ENCODE results near the gene CELSR1. TPM values are rescaled to one million over a fixed set of nuclear protein-coding genes. Genes with fewer than 3 reads are reported as not detected.

Gene CELSR1
- polyA plus RNA-seq, 1 experiment: 0.14 TPM

- CTCF ChIA-PET: no interaction called here
- peaks cover 35% of the 10 kb centered on the region for H3K27me3 ChIP-seq (ENCODE audit: control insufficient read depth, insufficient read depth, low read length)
- DNase-seq (ENCODE audit: low read depth, low spot score): no peak
- H3K4me3 ChIP-seq (ENCODE audit: low read depth, low read length): no peak overlapping the region
- POLR2A ChIA-PET: no interaction called here
- no peak for TF ChIP-seq CTCF (IDR thresholded peaks at IDR 0.05; ENCODE audit: low read depth, low read length)
- H3K27ac ChIP-seq (ENCODE audit: low read depth, low read length): no peak overlapping the region
- no peaks in the 10 kb centered on the region for H3K9me3 ChIP-seq (ENCODE audit: control insufficient read depth, insufficient read depth, low read length)
These were observed 16.5 kb downstream of the CELSR1 start for GRCh38 chr22:46520880-46521279.

- no peak overlapping the region for H3K27ac ChIP-seq (ENCODE audit: low read depth, low read length)
- no peak for DNase-seq (ENCODE audit: low read depth, low spot score)
- no peaks in the 10 kb centered on the region for H3K9me3 ChIP-seq (ENCODE audit: control insufficient read depth, insufficient read depth, low read length)
- POLR2A ChIA-PET: no interaction called here
- H3K4me3 ChIP-seq (ENCODE audit: low read depth, low read length): no peak overlapping the region
- H3K27me3 ChIP-seq (ENCODE audit: control insufficient read depth, insufficient read depth, low read length): peaks cover 26% of the 10 kb centered on the region
- no peak for TF ChIP-seq CTCF (IDR thresholded peaks at IDR 0.05; ENCODE audit: low read depth, low read length)
- CTCF ChIA-PET: no interaction called here
These were observed 18.0 kb downstream of the CELSR1 start for GRCh38 chr22:46519377-46519776.

- ChIA-PET CTCF (no interaction called here), POLR2A (no interaction called here)
- TF ChIP-seq CTCF (IDR thresholded peaks at IDR 0.05; ENCODE audit: low read depth, low read length): no peak
These were observed 18.7 kb downstream of the CELSR1 start for GRCh38 chr22:46518542-46519325.

GRCh38 chr22:46518038-46518437, 19.4 kb downstream of the CELSR1 start:
- no peak for DNase-seq (ENCODE audit: low read depth, low spot score)
- ChIA-PET CTCF (no interaction called here), POLR2A (no interaction called here)
- Histone ChIP-seq H3K27ac (ENCODE audit: low read depth, low read length) (no peak overlapping the region), H3K4me3 (ENCODE audit: low read depth, low read length) (no peak overlapping the region), H3K27me3 (ENCODE audit: control insufficient read depth, insufficient read depth, low read length) (peaks cover 17% of the 10 kb centered on the region), H3K9me3 (ENCODE audit: control insufficient read depth, insufficient read depth, low read length) (no peaks in the 10 kb centered on the region)
- no peak for TF ChIP-seq CTCF (IDR thresholded peaks at IDR 0.05; ENCODE audit: low read depth, low read length)

More at GRCh38 chr22:46518542-46519325, 18.7 kb downstream of the CELSR1 start:
- Histone ChIP-seq H3K4me3 (ENCODE audit: low read depth, low read length) (no peak overlapping the region), H3K27ac (ENCODE audit: low read depth, low read length) (no peak overlapping the region), H3K9me3 (ENCODE audit: control insufficient read depth, insufficient read depth, low read length) (no peaks in the 10 kb centered on the region), H3K27me3 (ENCODE audit: control insufficient read depth, insufficient read depth, low read length) (peaks cover 20% of the 10 kb centered on the region)
- no peak for DNase-seq (ENCODE audit: low read depth, low spot score)

- POLR2A ChIA-PET: no interaction called here
- no peak for TF ChIP-seq CTCF (IDR thresholded peaks at IDR 0.05; ENCODE audit: low read depth, low read length)
- Histone ChIP-seq H3K27me3 (ENCODE audit: control insufficient read depth, insufficient read depth, low read length) (peaks cover 12% of the 10 kb centered on the region), H3K9me3 (ENCODE audit: control insufficient read depth, insufficient read depth, low read length) (no peaks in the 10 kb centered on the region), H3K4me3 (ENCODE audit: low read depth, low read length) (no peak overlapping the region), H3K27ac (ENCODE audit: low read depth, low read length) (no peak overlapping the region)
- CTCF ChIA-PET: no interaction called here
- DNase-seq (ENCODE audit: low read depth, low spot score): no peak
These were observed 20.1 kb downstream of the CELSR1 start for GRCh38 chr22:46517255-46517761.

Data from AG04450 (cell line).